BLaER1 (cell line): ENCODE results near the gene CPN2.

Source experiments
- H3K27ac ChIP-seq: shearing (Covaris generic); formaldehyde crosslinking; 2 replicates; pipeline ENCODE4 v1.8.1; 2022
- H3K27me3 ChIP-seq: shearing (Covaris generic); formaldehyde crosslinking; 2 replicates; pipeline ENCODE4 v1.8.1; 2022
- H3K36me3 ChIP-seq: shearing (Covaris generic); formaldehyde crosslinking; 2 replicates; pipeline ENCODE4 v1.8.1; 2022
- H3K4me1 ChIP-seq: shearing (Covaris generic); formaldehyde crosslinking; 2 replicates; pipeline ENCODE4 v1.8.1; 2022
- H3K4me2 ChIP-seq: shearing (Covaris generic); formaldehyde crosslinking; 2 replicates; pipeline ENCODE4 v1.8.1; 2022
- H3K4me3 ChIP-seq: shearing (Covaris generic); formaldehyde crosslinking; 2 replicates; pipeline ENCODE4 v1.8.1; 2022
- H3K9ac ChIP-seq: shearing (Covaris generic); formaldehyde crosslinking; 2 replicates; pipeline ENCODE4 v1.8.1; 2022
- H3K9me3 ChIP-seq: shearing (Covaris generic); formaldehyde crosslinking; 2 replicates; pipeline ENCODE4 v1.8.1; 2022
- H4K20me1 ChIP-seq: shearing (Covaris generic); formaldehyde crosslinking; 2 replicates; pipeline ENCODE4 v1.8.1; 2022
- Cebpa-rat ChIP-seq: shearing (Covaris generic); IDR thresholded peaks from 2 replicates; pipeline ENCODE4 v1.8.1; 2022

The CPN2 gene

DNA sequence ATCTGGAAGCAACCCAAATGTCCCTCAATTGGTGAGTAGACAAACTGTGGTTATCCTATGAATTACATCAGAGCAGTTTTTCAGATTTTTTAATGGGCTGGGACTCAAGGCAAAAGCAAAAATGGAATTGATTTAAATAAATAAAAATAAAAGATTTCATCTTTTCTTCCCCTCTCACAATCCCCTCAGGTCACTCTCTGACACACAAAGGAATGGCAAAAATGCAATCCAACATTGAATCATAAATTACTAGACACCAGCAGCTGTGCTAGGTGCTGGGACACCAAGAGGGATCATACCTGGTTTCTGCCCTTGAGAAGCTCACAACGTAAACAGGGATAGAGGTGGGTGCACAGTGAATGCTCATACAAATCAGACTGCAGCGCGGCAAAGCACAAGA, 58.8 kb downstream of the CPN2 start:
- H3K9me3 ChIP-seq = peaks cover 5% of the 10 kb centered on the region; the same call in 1 of the 2 replicates
- H3K36me3 ChIP-seq = no peaks in the 10 kb centered on the region
- H3K4me3 ChIP-seq = no peak overlapping the region
- no peak overlapping the region for H3K9ac ChIP-seq
- H3K4me2 ChIP-seq = no peak overlapping the region
- H3K27me3 ChIP-seq = 0 out of 2 replicates have a peak, but pooled peaks cover 3% of the 10 kb centered on the region
- H3K4me1 ChIP-seq = 0 out of 2 replicates have a peak, but pooled peaks cover 8% of the 10 kb centered on the region
- H4K20me1 ChIP-seq = no peaks in the 10 kb centered on the region
- no peak for TF ChIP-seq Cebpa-rat
- no peak overlapping the region for H3K27ac ChIP-seq
